Cardiac fibroblast (primary cell): Measurements from ENCODE around the gene GOLGA2.
A peak's percentile ranks its signal among the peaks of the same experiment; 100 is the strongest.

Source experiments
- DNase-seq, 2 donors: peaks; one replicate each; pipeline versions ENCODE4 v3.0.0 to v3.0.0-alpha.2; 2010; ENCODE audit warnings: low read depth in 2 of 2
- H3K4me3 ChIP-seq, 2 donors: replicated peaks in 1 of 2; 1 replicate in 1 of 2; 2 replicates in 1 of 2; pipeline ENCODE4 v1.5.1; 2011; ENCODE audit warnings: low read depth in 2 of 2, low read length in 2 of 2, mild to moderate bottlenecking in 2 of 2, moderate library complexity in 1 of 2
- CTCF ChIP-seq: IDR thresholded peaks from one replicate; pipeline ENCODE4 v1.5.1; 2011; ENCODE audit warnings: low read depth, mild to moderate bottlenecking, low read length, inconsistent platforms

GOLGA2 gene

GRCh38 chr9:128275198-128276007 lies at the start of gene GOLGA2:
GOLGA2 (minus strand) TSS chr9:128276007; CDS start chr9:128275976, 31 bp downstream.
- peak; percentile 59 to 81 for DNase-seq
- no peak for TF ChIP-seq CTCF

GRCh38 chr9:128324401-128324800 lies 48.6 kb upstream of the GOLGA2 start:
- no peak overlapping the region for H3K4me3 ChIP-seq
- TF ChIP-seq CTCF = no peak
- no peak for DNase-seq

More at GRCh38 chr9:128275198-128276007, at the start of gene GOLGA2:
- H3K4me3 ChIP-seq = peak within 1 kb of the TSS; percentile 82 to 99

- DNase-seq = no peak
- peak overlapping the region; percentile 91 for H3K4me3 ChIP-seq
- no peak for TF ChIP-seq CTCF
Observed at GRCh38 chr9:128323791-128324190, 48.0 kb upstream of the GOLGA2 start.

- peak overlapping the region; percentile 91 for H3K4me3 ChIP-seq
- TF ChIP-seq CTCF = no peak
- DNase-seq = peak in 1 of 2 donors; percentile 34
Observed at GRCh38 chr9:128323212-128323730, 47.5 kb upstream of the GOLGA2 start.

GRCh38 chr9:128322404-128323211 lies 46.8 kb upstream of the GOLGA2 start, which contains the start of the genes COQ4 and TRUB2:
COQ4 (plus strand) TSS chr9:128322839; CDS start chr9:128322859, 20 bp downstream.
TRUB2 (minus strand) TSS chr9:128322447; CDS start chr9:128322408, 39 bp downstream.
- peak; percentile 95 to 97 for DNase-seq
- no peak for TF ChIP-seq CTCF
- H3K4me3 ChIP-seq = peak within 1 kb of the TSS; percentile 91

GRCh38 chr9:128321879-128322403 lies 46.1 kb upstream of the GOLGA2 start:
- no peak for TF ChIP-seq CTCF
- DNase-seq = no peak
- H3K4me3 ChIP-seq = peak overlapping the region; percentile 91
